ENCODE measurements around the gene COL4A6. TPM values are rescaled to one million over a fixed set of nuclear protein-coding genes. Genes with fewer than 3 reads are reported as not detected.

Gene COL4A6
- polyA plus RNA-seq, 3 donors from 2014 or later: not detected

DNA sequence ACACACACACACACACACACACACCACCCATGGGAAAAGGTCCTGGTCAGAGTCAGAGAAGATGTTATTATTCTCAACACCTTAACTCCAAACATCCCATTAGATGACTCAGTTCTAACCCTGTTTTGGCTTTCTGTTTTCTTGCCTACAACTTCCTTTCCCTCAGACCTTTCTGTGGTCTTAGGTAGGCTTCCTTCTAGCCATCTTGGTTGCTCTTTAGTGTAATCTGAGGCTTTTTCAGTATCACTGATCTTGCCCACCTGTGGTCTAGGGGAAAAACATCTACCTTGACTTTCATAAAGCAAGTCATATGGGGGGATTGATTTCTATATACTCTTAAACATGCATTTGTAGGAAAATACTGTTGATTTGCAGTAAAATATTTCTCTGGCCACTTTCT, 289.7 kb downstream of the COL4A6 start:
- no peak for DNase-seq
- no peaks in the 10 kb centered on the region for H3K9me3 Mint-ChIP-seq
- peaks cover 0 to 20% (median 14%) of the 10 kb centered on the region in 3 donors for H3K36me3 Mint-ChIP-seq
- no peak overlapping the region for H3K4me3 Mint-ChIP-seq
- H3K4me1 Mint-ChIP-seq: no peaks in the 10 kb centered on the region
- no peak overlapping the region for H3K27ac Mint-ChIP-seq
- H3K27me3 Mint-ChIP-seq (ENCODE audit: low read depth in 3 of 3): peaks cover 0 to 5% (median 0%) of the 10 kb centered on the region in 3 donors

DNA sequence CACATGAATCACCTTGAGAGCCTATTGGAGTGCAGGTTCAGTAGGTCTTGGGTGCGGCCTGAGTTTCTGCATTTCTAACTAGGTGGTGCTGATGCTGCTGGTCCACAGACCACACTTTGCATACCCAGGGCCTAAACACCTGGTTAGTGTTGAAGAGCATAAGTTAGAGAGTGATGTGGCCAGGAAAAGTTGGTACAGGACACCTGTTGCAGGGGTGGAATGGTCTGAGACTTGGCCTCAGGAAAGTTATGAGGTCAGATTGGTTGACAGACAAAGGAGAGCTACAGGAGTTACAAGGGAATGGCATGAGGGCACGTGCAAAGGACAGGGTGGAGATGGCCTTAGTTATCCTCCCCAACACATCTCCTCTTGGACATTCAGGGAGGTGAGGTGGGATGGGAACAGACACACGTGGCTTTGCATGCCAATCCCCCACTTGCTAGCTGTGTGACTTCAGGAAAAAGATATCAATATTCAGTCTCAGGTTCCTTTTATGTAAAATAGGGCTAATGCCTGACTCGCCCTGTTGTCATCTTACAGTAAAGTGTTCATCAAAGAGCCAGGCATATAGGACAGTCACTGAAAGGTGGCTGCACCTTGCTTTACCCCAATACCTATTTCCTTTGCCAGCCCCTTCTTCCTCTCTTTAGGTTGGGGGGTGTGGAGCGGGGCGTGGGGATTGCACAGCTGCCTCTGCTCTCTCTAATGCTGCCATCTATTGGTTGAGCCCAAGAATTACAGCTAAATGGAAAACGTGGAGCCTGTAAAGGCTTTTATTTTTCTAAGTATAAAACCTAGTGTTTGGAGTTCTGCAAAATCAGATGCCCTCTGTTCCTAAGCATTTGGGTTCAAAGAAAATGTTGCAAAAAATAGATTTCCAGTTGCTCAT, 299.2 kb downstream of the COL4A6 start:
- no peaks in the 10 kb centered on the region for H3K9me3 Mint-ChIP-seq
- no peaks in the 10 kb centered on the region for H3K4me1 Mint-ChIP-seq
- DNase-seq: no peak
- H3K4me3 Mint-ChIP-seq: no peak overlapping the region
- H3K36me3 Mint-ChIP-seq: peaks cover 5 to 26% (median 10%) of the 10 kb centered on the region in 3 donors
- H3K27me3 Mint-ChIP-seq (ENCODE audit: low read depth in 3 of 3): peaks cover 0 to 4% (median 2%) of the 10 kb centered on the region in 3 donors
- H3K27ac Mint-ChIP-seq: no peak overlapping the region

DNA sequence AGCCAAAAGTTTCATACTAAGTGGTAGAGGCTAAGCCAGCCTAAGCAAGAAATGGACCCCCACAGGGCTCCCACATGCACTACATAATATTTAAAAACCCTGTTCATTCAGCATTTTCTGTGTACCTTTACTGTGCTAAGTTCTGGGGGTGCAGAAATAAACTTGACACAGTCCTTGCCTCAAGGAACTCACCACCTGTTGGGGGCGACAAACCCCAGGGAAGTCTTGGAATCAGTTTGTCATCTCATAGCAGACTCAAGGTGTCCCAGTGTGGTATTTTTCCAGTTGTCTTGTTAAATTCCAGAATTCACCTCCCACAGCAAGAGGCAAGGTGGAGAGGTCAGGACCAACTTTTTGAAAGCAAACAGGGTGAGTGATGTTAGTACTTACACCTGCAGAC, 303.5 kb downstream of the COL4A6 start:
- DNase-seq: no peak
- Mint-ChIP-seq H3K4me3 (no peak overlapping the region), H3K4me1 (no peaks in the 10 kb centered on the region), H3K27me3 (ENCODE audit: low read depth in 3 of 3) (peaks cover 0 to 4% (median 2%) of the 10 kb centered on the region in 3 donors), H3K27ac (no peak overlapping the region), H3K36me3 (peaks cover 15 to 23% (median 22%) of the 10 kb centered on the region in 3 donors), H3K9me3 (no peaks in the 10 kb centered on the region)

DNA sequence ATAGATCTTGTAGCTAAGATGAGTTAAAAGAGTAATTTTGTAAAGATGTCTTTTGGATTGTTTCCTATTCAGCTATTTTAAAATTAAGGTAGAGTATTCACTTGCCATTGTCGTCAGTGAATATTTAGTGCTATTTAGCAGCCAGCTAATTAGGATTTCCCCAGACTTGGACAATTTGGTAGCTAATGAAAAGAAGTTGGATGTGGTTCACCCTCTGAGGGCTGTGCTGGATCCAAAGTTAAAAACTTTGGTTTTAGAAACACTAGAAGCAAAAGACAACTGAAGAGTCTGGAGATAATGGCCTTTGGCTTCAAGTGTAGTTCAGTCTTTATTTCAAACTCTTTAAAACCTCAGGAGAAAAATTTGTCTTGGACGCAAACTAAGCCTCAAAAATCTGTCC, 305.3 kb downstream of the COL4A6 start:
- Mint-ChIP-seq H3K4me1 (no peaks in the 10 kb centered on the region), H3K27ac (no peak overlapping the region), H3K36me3 (peaks cover 11 to 22% (median 21%) of the 10 kb centered on the region in 3 donors), H3K27me3 (ENCODE audit: low read depth in 3 of 3) (peaks cover 0 to 5% (median 2%) of the 10 kb centered on the region in 3 donors), H3K4me3 (no peak overlapping the region), H3K9me3 (no peaks in the 10 kb centered on the region)
- DNase-seq: no peak

DNA sequence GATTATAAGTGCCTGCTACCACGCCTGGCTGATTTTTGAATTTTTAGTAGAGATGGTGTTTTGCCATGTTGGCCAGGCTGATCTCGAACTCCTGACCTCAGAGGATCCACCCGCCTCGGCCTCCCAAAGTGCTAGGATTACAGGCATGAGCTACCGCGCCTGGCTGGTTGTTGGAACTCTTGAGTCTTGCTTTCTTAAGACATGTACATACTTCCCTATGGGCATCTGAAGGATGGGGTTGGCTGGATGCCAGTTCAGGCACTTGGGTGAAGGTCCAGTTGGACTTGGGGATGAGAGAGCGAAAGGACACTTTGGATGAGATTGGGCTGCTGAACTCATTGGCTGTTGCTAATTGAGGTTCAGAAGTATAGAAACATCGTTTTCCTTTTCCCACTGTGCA, 306.2 kb downstream of the COL4A6 start:
- no peaks in the 10 kb centered on the region for H3K9me3 Mint-ChIP-seq
- no peak for DNase-seq
- H3K4me3 Mint-ChIP-seq: no peak overlapping the region
- peaks cover 0 to 6% (median 2%) of the 10 kb centered on the region in 3 donors for H3K27me3 Mint-ChIP-seq (ENCODE audit: low read depth in 3 of 3)
- peaks cover 11 to 26% (median 20%) of the 10 kb centered on the region in 3 donors for H3K36me3 Mint-ChIP-seq
- no peak overlapping the region for H3K27ac Mint-ChIP-seq
- no peaks in the 10 kb centered on the region for H3K4me1 Mint-ChIP-seq

DNA sequence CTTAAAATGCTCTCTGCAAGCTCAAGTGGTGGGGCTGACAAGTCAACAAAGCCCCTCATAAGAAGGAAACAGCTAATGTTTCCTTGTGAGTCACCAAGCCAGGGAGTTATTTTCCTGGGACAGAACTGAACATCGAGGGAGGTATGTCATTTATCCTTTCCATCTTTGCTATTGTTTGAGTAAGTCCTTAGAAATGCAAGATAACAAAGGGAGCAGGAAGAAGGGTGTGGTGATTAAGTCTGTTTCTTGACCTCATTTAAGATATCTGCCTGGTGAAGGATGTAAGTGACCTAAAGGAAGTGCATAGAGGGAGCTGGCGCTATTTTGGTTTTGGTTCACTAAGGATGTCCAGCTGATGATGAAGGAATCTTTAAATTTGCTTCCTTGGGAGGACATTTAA, 306.8 kb downstream of the COL4A6 start:
- DNase-seq: no peak
- H3K36me3 Mint-ChIP-seq: peaks cover 11 to 26% (median 18%) of the 10 kb centered on the region in 3 donors
- no peak overlapping the region for H3K27ac Mint-ChIP-seq
- no peak overlapping the region for H3K4me3 Mint-ChIP-seq
- H3K9me3 Mint-ChIP-seq: no peaks in the 10 kb centered on the region
- peaks cover 0 to 6% (median 2%) of the 10 kb centered on the region in 3 donors for H3K27me3 Mint-ChIP-seq (ENCODE audit: low read depth in 3 of 3)
- no peaks in the 10 kb centered on the region for H3K4me1 Mint-ChIP-seq

DNA sequence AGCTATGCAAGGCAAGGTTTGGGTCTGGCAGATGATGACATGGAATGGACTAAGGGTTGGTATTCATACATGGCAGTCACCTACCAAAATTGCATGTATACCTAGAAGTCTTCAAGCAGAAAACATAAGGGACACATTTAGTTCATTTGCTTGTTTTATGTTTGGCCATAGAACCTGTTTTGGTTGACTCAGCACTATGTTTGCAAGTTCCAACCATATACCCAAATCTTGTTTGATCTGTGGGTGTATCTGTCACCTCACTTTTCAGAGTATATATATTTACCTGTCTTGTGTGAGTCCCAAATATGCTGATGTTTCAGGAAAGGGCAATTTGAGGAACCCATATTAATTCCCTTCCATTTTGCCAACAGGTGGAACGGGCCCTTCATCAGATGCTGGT, 307.3 kb downstream of the COL4A6 start:
- Mint-ChIP-seq H3K4me3 (no peak overlapping the region), H3K4me1 (no peaks in the 10 kb centered on the region), H3K27me3 (ENCODE audit: low read depth in 3 of 3) (peaks cover 0 to 6% (median 2%) of the 10 kb centered on the region in 3 donors), H3K27ac (no peak overlapping the region), H3K9me3 (no peaks in the 10 kb centered on the region), H3K36me3 (peaks cover 11 to 26% (median 18%) of the 10 kb centered on the region in 3 donors)
- DNase-seq: no peak

DNA sequence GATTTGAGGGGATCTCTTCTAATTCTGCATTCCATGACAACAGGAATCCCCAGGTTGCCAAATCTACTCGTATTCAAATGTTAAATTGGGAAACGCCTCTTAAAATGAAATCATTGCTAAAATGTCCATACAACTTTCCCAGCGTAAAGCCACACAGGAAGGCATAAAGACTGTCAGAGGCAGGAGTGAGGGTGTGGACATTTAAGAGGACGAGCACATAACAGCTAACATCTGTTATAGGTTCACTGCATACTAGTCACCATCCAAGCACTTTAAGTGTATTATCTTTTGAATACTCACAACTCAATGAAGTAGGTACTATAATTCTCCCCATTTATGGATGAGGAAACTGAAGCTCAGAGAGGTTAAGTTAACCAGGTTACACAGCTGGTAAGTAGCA, 311.1 kb downstream of the COL4A6 start:
- Mint-ChIP-seq H3K4me3 (no peak overlapping the region), H3K27ac (no peak overlapping the region), H3K27me3 (ENCODE audit: low read depth in 3 of 3) (peaks cover 0 to 3% (median 2%) of the 10 kb centered on the region in 3 donors), H3K9me3 (no peaks in the 10 kb centered on the region), H3K4me1 (no peaks in the 10 kb centered on the region), H3K36me3 (peaks cover 10 to 25% (median 17%) of the 10 kb centered on the region in 3 donors)
- DNase-seq: no peak

DNA sequence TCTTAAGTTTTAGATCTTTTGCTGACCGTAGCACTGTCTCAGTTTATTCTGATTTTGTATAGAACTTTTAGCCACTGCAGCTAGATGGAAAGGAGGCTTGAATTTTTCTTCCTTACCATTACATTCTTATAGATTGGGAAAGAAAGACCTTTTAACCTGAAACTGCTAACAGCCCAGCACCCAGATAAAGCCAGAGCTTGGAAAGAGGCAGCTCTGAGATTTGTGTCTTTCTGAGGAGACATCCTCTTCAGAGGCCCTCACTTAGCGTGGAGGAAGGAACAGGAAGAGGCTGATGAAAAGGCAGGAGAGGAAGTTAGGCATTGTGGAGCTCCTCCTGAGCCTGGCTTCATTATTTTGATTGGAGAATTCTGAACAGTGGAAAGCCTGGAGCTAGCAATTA, 311.6 kb downstream of the COL4A6 start:
- Mint-ChIP-seq H3K36me3 (peaks cover 7 to 22% (median 13%) of the 10 kb centered on the region in 3 donors), H3K9me3 (no peaks in the 10 kb centered on the region), H3K4me1 (no peaks in the 10 kb centered on the region), H3K27ac (no peak overlapping the region), H3K27me3 (ENCODE audit: low read depth in 3 of 3) (peaks cover 0 to 3% (median 2%) of the 10 kb centered on the region in 3 donors), H3K4me3 (no peak overlapping the region)
- no peak for DNase-seq

DNA sequence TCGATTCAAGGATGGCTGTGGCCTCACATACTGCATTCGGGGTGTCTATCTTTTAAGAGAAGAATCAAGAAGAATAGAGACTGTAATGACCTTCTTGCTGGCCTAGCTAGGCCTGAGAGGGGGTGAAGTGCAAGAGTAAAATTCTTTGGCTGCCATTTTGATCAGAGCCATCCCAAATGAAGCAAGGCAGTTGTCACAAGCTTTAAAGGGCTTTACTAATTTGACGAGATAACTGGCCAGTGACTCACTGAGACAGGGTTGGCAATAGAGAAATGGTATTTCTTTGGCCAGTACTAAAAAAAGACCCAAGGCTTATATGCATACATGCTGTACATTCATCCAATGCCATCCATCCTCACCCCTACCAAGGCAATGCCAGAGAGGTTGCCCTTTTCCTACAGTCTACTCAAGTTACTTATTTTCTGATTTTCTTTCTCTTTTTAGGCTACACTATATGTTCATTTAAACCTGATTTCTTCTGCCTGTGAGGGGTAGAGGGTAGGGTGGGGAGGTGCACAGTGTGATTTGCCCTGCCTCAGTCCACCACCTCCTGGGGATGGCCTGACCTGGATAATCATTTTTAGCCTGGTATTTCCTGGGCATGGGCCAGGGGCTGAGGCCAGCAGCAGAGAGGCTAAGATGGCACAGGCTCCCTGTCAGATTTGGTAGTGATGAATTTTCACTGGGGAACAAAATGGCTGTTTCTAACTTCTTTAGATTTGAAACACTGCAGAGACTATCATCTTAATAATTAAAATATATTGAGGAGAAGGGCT, 314.4 kb downstream of the COL4A6 start:
- H3K27me3 Mint-ChIP-seq (ENCODE audit: low read depth in 3 of 3): peaks cover 2 to 3% (median 2%) of the 10 kb centered on the region in 3 donors
- H3K27ac Mint-ChIP-seq: no peak overlapping the region
- no peaks in the 10 kb centered on the region for H3K4me1 Mint-ChIP-seq
- DNase-seq: no peak
- peaks cover 0 to 7% (median 5%) of the 10 kb centered on the region in 3 donors for H3K36me3 Mint-ChIP-seq
- no peak overlapping the region for H3K4me3 Mint-ChIP-seq
- H3K9me3 Mint-ChIP-seq: no peaks in the 10 kb centered on the region

DNA sequence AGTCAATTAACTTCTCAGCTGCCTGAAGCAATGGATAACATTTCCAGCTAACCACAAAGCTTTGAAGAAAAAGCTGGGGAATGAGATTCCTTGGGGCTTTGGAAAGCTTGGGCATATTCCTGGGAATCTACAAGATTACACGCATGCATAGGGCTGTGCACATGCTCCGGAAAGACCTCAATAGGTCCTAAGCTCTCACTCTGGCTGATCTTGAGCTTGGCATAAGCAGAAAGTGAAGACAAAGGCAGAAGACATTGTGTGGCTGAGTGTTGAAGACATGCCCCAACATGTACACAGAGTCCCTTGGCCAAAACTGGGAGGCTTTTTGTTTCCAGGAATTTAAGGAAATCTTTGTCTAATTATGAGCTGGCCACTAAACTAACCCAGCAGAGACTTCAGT, 315.5 kb downstream of the COL4A6 start:
- H3K27ac Mint-ChIP-seq: no peak overlapping the region
- no peak for DNase-seq
- H3K27me3 Mint-ChIP-seq (ENCODE audit: low read depth in 3 of 3): peaks cover 0 to 3% (median 2%) of the 10 kb centered on the region in 3 donors
- H3K4me1 Mint-ChIP-seq: no peaks in the 10 kb centered on the region
- no peaks in the 10 kb centered on the region for H3K9me3 Mint-ChIP-seq
- peaks cover 0 to 5% (median 3%) of the 10 kb centered on the region in 3 donors for H3K36me3 Mint-ChIP-seq
- H3K4me3 Mint-ChIP-seq: no peak overlapping the region

DNA sequence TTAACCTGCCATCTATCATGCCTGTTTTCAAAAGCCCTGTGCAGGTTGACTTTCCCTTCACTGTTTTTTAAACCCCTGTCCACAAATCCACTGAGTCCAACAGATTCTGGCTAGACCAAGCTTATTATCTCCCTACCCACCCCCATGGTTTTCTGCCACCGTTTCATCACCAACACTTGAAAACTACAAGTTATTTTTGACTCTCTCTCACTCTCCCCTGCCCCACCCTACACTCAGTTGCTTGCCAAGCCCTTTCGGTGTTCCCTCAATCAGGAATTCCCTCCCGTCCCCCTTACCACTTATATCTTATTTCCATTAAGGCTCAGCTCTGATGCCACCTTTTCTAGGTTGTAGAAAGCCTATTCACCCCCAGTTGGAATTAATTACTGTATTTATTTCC, 316.9 kb downstream of the COL4A6 start:
- no peak for DNase-seq
- H3K4me3 Mint-ChIP-seq: no peak overlapping the region
- H3K4me1 Mint-ChIP-seq: no peaks in the 10 kb centered on the region
- no peak overlapping the region for H3K27ac Mint-ChIP-seq
- peaks cover 0 to 5% (median 2%) of the 10 kb centered on the region in 3 donors for H3K27me3 Mint-ChIP-seq (ENCODE audit: low read depth in 3 of 3)
- H3K36me3 Mint-ChIP-seq: no peaks in the 10 kb centered on the region
- H3K9me3 Mint-ChIP-seq: no peaks in the 10 kb centered on the region

DNA sequence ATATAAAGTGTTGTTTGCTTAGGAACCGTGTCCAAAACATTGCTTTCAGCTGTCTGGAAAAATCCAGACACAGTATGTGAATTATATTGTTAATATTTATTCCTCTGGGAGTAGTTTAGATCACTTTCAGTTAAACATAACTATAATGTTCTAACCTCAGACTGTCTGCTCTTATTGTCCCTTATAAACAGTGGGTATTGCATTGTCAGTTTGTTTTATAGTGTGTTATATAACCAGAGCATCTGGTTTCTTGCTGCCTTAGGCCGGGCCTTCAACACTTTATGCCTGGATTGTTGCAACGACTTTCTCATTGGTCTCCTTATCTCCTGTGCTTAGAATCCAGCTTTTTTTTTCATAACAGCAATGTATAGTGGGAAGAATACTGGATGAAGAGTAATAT, 320.2 kb downstream of the COL4A6 start:
- Mint-ChIP-seq H3K27me3 (ENCODE audit: low read depth in 3 of 3) (peaks cover 0 to 2% (median 2%) of the 10 kb centered on the region in 3 donors), H3K4me3 (no peak overlapping the region), H3K27ac (no peak overlapping the region), H3K4me1 (no peaks in the 10 kb centered on the region), H3K9me3 (no peaks in the 10 kb centered on the region), H3K36me3 (no peaks in the 10 kb centered on the region)
- no peak for DNase-seq

DNA sequence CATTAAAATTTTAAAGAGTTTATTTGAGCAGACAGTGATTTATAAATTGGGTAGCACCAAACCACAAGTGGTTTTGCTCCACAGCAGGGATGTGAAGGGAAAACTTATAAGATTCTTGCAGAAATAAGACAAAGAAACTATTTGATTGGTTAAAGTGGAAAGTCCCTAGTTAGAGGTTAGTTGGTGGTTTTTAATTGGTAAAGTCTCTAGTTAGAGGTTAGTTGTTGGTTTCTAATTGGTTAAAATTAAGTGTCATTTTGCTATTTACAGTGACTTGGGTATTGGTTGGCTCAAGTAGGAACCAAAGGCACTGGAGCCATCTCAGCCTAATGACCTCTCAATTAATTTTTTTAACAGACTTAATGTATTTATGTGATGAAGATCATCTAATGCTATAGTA, 323.7 kb downstream of the COL4A6 start:
- no peak overlapping the region for H3K4me3 Mint-ChIP-seq
- no peak overlapping the region for H3K27ac Mint-ChIP-seq
- DNase-seq: no peak
- H3K36me3 Mint-ChIP-seq: no peaks in the 10 kb centered on the region
- no peaks in the 10 kb centered on the region for H3K4me1 Mint-ChIP-seq
- peaks cover 0 to 2% (median 0%) of the 10 kb centered on the region in 3 donors for H3K27me3 Mint-ChIP-seq (ENCODE audit: low read depth in 3 of 3)
- H3K9me3 Mint-ChIP-seq: no peaks in the 10 kb centered on the region

All from immature natural killer cell (primary cell).